IMR-90 (cell line): ENCODE measurements around the gene CTAG1B.

ENCODE experiments used
- BHLHE40 ChIP-seq: fragments of 150-350 bp; IDR thresholded peaks from 2 replicates; pipeline ENCODE4 v1.6.1; 2016; ENCODE audit warnings: mild to moderate bottlenecking, low read depth, low read length
- CEBPB ChIP-seq: IDR thresholded peaks from 2 replicates; pipeline ENCODE4 v1.6.1; 2012; ENCODE audit warnings: low read depth, low read length, improper control_type of control experiment
- CHD1 ChIP-seq: IDR thresholded peaks from 2 replicates; pipeline ENCODE4 v1.6.1; 2012; ENCODE audit warnings: low read depth, low read length, improper control_type of control experiment
- CTCF ChIP-seq: conservative IDR thresholded peaks from 2 replicates; pipeline ENCODE4 v1.5.1; 2012; ENCODE audit warnings: mild to moderate bottlenecking, low read depth, low read length, improper control_type of control experiment
- MAFK ChIP-seq: IDR thresholded peaks from 2 replicates; pipeline ENCODE4 v1.6.1; 2012; ENCODE audit warnings: low read depth, low read length, improper control_type of control experiment
- MXI1 ChIP-seq: IDR thresholded peaks from 2 replicates; pipeline ENCODE4 v1.6.1; 2012; ENCODE audit warnings: low read depth, mild to moderate bottlenecking, low read length, moderate library complexity, borderline replicate concordance
- NFE2L2 ChIP-seq: fragments of 150-350 bp; IDR thresholded peaks from 2 replicates; pipeline ENCODE4 v1.6.1; 2016; ENCODE audit warnings: low read depth, mild to moderate bottlenecking, low read length
- POLR2A ChIP-seq: IDR thresholded peaks from 2 replicates; pipeline ENCODE4 v1.6.1; 2012; ENCODE audit warnings: mild to moderate bottlenecking, low read depth, low read length
- RFX5 ChIP-seq: IDR thresholded peaks from 2 replicates; pipeline ENCODE4 v1.8.0; 2012; ENCODE audit warnings: low read depth, mild to moderate bottlenecking, low read length, moderate library complexity
- SMC3 ChIP-seq: fragments of 150-350 bp; IDR thresholded peaks from 2 replicates; pipeline ENCODE4 v1.6.1; 2016; ENCODE audit warnings: low read depth, mild to moderate bottlenecking, antibody characterized with exemption, low read length, moderate library complexity
- USF2 ChIP-seq: fragments of 150-350 bp; IDR thresholded peaks from 2 replicates; pipeline ENCODE4 v1.6.1; 2017; ENCODE audit warnings: mild to moderate bottlenecking, antibody characterized with exemption, low read length, low read depth

- TF ChIP-seq CTCF (no peak), SMC3 (no peak), POLR2A (no peak), CEBPB (no peak), RFX5 (no peak), BHLHE40 (no peak), MAFK (no peak), USF2 (no peak), NFE2L2 (no peak), CHD1 (no peak), MXI1 (no peak)
These were observed 35.3 kb upstream of the CTAG1B start for GRCh38 chrX:154654372-154654771.
